Measurements from ENCODE around the gene TOX3. TPM values are rescaled to one million over a fixed set of nuclear protein-coding genes. Genes with fewer than 3 reads are reported as not detected.
A peak's percentile ranks its signal among the peaks of the same experiment; 100 is the strongest.

Gene TOX3
- total and polyA plus RNA-seq, 2 experiments from 2014 or later = 9.8 to 15.6 TPM

GRCh38 chr16:52466994-52467393, 79.9 kb downstream of the TOX3 start (continued):
- TF ChIP-seq ZNF462 (CRISPR knock-in tag; IDR thresholded peaks at IDR 0.05) (no peak), NANOG (IDR thresholded peaks at IDR 0.05; ENCODE audit: borderline replicate concordance) (no peak), ETS1 (IDR thresholded peaks at IDR 0.05) (no peak), STAT1 (IDR thresholded peaks at IDR 0.05; ENCODE audit: unreplicated experiment) (no peak), JUNB (IDR thresholded peaks at IDR 0.05; ENCODE audit: unreplicated experiment) (no peak)

- Histone ChIP-seq H3K4me1 (ENCODE audit: insufficient read depth) (peaks cover 60% of the 10 kb centered on the region), H3K9me2 (ENCODE audit: insufficient read depth) (no peaks in the 10 kb centered on the region), H3K4me3 (no peak overlapping the region), H3K79me2 (replicated peaks; ENCODE audit: insufficient read depth) (peaks cover 12% of the 10 kb centered on the region; the same call in 1 of the 2 replicates), H3K27ac (ENCODE audit: low read depth) (no peak overlapping the region), H2AFZ (no peak overlapping the region), H3K4me2 (no peak overlapping the region), H4K20me1 (replicated peaks; ENCODE audit: insufficient read depth) (no peaks in the 10 kb centered on the region), H3K36me3 (ENCODE audit: insufficient read depth) (no peaks in the 10 kb centered on the region), H3K27me3 (ENCODE audit: insufficient read depth) (no peaks in the 10 kb centered on the region), H3F3A (replicated peaks; ENCODE audit: low read depth) (no peaks in the 10 kb centered on the region)
- Mint-ChIP-seq H3K27me3 (ENCODE audit: insufficient read depth, low read depth, poor library complexity) (no peaks in the 10 kb centered on the region), H3K27ac (peak overlapping the region; percentile 72; the same call in 1 of the 2 replicates), H3K36me3 (ENCODE audit: low read depth) (peaks cover 12% of the 10 kb centered on the region), H3K4me3 (no peak overlapping the region), H3K4me1 (peaks cover 66% of the 10 kb centered on the region), H3K9me3 (no peaks in the 10 kb centered on the region)
- ATAC-seq (no peak), DNase-seq (ENCODE audit: low spot score) (no peak)
- TF ChIP-seq ETS1 (IDR thresholded peaks at IDR 0.05) = no peak
- no peak for TF ChIP-seq CREB1 (CRISPR knock-in tag; IDR thresholded peaks at IDR 0.05; ENCODE audit: low read depth)
- TF ChIP-seq REST (IDR thresholded peaks at IDR 0.05; ENCODE audit: unreplicated experiment) = no peak
- no peak for TF ChIP-seq CTCF (conservative IDR thresholded peaks at IDR 0.05; ENCODE audit: low read depth in 2 of 2)
- TF ChIP-seq EZH2phosphoT487 (IDR thresholded peaks at IDR 0.05; ENCODE audit: unreplicated experiment) = no peak
- TF ChIP-seq ZNF114 (CRISPR knock-in tag; IDR thresholded peaks at IDR 0.05) = no peak
Observed at GRCh38 chr16:52465711-52466267, 81.2 kb downstream of the TOX3 start.
